ENCODE measurements around the gene TBC1D21.

TBC1D21 gene

GRCh38 chr15:73849641-73850040, 23.7 kb upstream of the TBC1D21 start:
- TF ChIP-seq GATA1 (IDR thresholded peaks at IDR 0.05; ENCODE audit: low read depth, low read length) (no peak), POLR2A (IDR thresholded peaks at IDR 0.05; ENCODE audit: low read length) (no peak)
- no peak for DNase-seq

DNA sequence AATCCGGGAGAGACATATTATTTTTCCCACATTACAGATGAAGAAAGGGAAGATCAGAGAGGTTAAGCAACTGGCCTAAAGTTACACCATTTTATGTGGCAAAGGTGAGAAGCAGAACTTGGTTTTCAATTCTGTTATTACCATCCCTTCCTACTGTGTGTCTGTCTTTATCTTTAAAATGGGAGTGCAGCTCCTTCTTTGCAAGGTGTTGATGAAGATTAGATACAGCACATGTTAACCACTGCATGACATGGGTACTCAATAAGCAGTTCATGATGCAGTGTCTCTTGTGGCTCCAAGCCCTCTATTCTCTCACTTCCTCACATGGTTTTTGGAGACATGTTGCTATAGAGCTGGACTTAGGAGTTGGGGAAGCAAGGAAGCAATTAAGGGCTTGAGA, 23.1 kb upstream of the TBC1D21 start:
- TF ChIP-seq GATA1 (IDR thresholded peaks at IDR 0.05; ENCODE audit: low read depth, low read length) (no peak), POLR2A (IDR thresholded peaks at IDR 0.05; ENCODE audit: low read length) (no peak)
- peak; percentile 23 to 53 for DNase-seq

DNA sequence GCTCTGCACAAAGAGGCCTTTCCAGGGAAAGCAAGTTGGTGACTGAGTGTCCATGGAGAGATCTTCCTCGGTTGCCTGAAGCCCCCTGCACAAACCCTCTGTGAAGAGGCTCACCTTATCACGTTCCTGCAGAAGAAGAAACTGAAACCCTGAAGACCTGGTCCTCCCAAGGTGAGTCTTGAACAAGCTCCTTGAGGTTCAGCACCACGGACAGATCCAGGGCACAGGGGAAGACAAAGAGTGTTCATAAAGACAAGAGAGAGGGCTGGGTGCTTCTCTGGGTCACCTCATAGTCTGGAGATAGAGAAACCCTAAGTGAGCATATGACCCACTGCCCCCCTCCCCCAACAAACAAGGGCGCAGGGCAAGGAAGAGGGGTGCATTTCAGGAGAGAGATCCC, 21.7 kb upstream of the TBC1D21 start:
- TF ChIP-seq POLR2A (IDR thresholded peaks at IDR 0.05; ENCODE audit: low read length) (no peak), GATA1 (IDR thresholded peaks at IDR 0.05; ENCODE audit: low read depth, low read length) (no peak)
- DNase-seq: peak; percentile 51 to 62

- TF ChIP-seq POLR2A (IDR thresholded peaks at IDR 0.05; ENCODE audit: low read length): no peak
- no peak for TF ChIP-seq GATA1 (IDR thresholded peaks at IDR 0.05; ENCODE audit: low read depth, low read length)
- no peak for DNase-seq
Observed at GRCh38 chr15:73852507-73852906, 20.9 kb upstream of the TBC1D21 start.

DNA sequence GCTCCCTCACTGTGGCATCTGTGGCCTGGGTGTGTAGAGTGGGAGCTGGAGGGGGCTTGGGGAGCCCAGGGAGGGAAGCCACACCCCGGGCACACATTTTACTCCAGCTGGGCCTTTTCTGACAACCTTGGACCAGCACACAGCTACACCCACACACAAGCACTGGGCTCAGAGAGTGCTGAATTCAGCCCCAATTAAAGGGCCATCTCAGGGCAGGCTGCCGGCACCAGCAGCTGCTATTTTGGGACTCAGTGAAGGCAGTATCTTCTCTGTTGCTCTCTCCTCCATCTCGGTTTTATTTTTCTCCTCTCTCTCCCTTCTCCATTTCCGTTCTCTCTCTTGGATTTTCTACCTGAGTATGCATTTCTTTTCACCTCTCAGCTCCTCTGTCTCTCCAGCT, 19.1 kb upstream of the TBC1D21 start:
- DNase-seq: no peak
- no peak for TF ChIP-seq POLR2A (IDR thresholded peaks at IDR 0.05; ENCODE audit: low read length)
- no peak for TF ChIP-seq GATA1 (IDR thresholded peaks at IDR 0.05; ENCODE audit: low read depth, low read length)

DNA sequence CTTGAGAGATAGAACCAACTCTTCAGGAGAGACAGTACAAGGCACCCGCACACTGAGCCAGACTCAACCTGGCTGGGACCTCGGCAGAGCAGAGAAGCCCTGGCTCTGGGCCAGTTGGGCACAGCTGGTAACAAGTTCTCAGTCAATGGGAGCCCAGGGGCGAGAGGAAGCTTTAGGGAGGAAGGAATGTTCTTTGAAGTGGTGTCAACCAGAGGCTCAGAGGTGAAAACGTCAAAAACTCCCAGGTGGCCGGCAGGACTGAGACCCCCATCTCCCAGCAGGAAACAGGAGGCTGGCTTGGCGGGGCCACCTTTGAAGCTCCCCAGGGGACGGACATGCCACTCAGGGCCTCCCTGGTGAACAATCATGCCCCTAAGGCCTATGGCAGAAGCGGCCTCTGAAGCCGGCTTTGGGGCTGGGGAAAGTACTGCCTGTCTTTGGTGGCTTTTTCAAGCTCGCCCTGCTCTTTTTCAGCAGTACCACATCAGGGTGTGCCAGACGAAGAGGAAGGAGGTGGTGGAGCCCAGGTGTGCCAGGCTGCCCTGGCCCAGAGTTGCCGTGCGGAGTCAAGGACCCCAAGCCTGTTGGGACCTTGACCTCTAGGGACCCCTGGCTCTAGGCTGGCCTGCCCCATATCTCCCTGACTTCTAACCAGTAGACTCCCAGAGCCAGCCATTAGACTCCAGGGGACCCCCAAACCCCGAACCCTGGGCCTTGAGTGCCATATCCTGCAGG, 16.7 kb upstream of the TBC1D21 start:
- DNase-seq: no peak
- no peak for TF ChIP-seq POLR2A (IDR thresholded peaks at IDR 0.05; ENCODE audit: low read length)
- no peak for TF ChIP-seq GATA1 (IDR thresholded peaks at IDR 0.05; ENCODE audit: low read depth, low read length)

GRCh38 chr15:73857193-73857920, 16.0 kb upstream of the TBC1D21 start:
- TF ChIP-seq POLR2A (IDR thresholded peaks at IDR 0.05; ENCODE audit: low read length) (no peak), GATA1 (IDR thresholded peaks at IDR 0.05; ENCODE audit: low read depth, low read length) (no peak)
- DNase-seq: no peak

- no peak for DNase-seq
Observed at GRCh38 chr15:73858062-73858461, 15.3 kb upstream of the TBC1D21 start.

GRCh38 chr15:73862276-73862675, 11.1 kb upstream of the TBC1D21 start:
- TF ChIP-seq GATA1 (IDR thresholded peaks at IDR 0.05; ENCODE audit: low read depth, low read length) (no peak), POLR2A (IDR thresholded peaks at IDR 0.05; ENCODE audit: low read length) (no peak)
- no peak for DNase-seq

More at GRCh38 chr15:73858062-73858461, 15.3 kb upstream of the TBC1D21 start:
- TF ChIP-seq POLR2A (IDR thresholded peaks at IDR 0.05; ENCODE audit: low read length) (no peak), GATA1 (IDR thresholded peaks at IDR 0.05; ENCODE audit: low read depth, low read length) (no peak)

DNA sequence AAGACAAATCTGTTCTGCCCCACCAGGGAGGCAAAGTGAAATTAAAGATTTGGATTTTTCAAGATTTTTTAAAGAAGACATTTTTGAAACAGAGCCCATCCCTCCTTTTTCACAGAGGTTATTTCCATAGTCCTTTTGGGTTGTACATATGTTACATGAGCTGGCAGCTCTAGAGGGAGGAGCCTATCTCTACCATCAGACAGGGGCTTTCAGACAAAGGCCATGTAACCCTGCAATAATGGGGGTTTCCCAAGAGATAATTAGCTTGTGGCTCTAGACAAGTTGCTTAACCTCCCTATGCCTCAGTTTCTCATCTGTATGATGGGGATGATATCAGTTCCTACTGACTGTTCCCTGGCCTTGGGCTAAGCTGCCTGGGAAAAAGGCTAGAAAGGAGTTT, 8.0 kb upstream of the TBC1D21 start:
- TF ChIP-seq GATA1 (IDR thresholded peaks at IDR 0.05; ENCODE audit: low read depth, low read length): no peak
- TF ChIP-seq POLR2A (IDR thresholded peaks at IDR 0.05; ENCODE audit: low read length): no peak
- DNase-seq: no peak

GRCh38 chr15:73865904-73866303, 7.5 kb upstream of the TBC1D21 start:
- DNase-seq: no peak
- TF ChIP-seq GATA1 (IDR thresholded peaks at IDR 0.05; ENCODE audit: low read depth, low read length): no peak
- TF ChIP-seq POLR2A (IDR thresholded peaks at IDR 0.05; ENCODE audit: low read length): no peak

GRCh38 chr15:73866481-73866880, 6.9 kb upstream of the TBC1D21 start:
- no peak for TF ChIP-seq GATA1 (IDR thresholded peaks at IDR 0.05; ENCODE audit: low read depth, low read length)
- TF ChIP-seq POLR2A (IDR thresholded peaks at IDR 0.05; ENCODE audit: low read length): no peak
- no peak for DNase-seq

DNA sequence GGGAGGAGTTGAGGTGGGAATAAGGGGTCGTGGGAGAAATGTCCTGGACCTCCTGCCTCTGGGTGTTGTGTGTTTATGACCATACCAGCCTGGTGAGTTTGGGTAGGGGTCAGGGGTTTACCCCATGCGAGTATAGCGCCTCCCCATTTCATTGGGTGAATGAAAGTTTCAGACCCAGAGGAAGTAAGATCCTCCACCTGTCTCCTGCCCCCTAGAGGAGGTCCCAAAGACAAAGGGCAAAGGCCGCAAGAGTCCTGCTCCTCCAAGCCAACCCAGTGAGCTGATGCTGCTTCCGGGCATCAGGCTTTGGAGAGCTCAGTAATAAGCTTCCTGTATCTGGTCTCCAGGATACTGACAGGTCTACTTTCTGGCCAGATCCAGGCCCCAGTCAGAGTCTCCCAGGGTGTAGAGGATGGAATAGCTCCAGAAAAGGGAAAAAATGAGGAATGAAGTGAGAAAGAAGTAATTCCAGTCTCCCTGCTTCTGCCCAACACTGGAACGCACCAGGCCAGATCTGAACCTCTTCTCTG, 6.4 kb upstream of the TBC1D21 start:
- no peak for DNase-seq
- TF ChIP-seq GATA1 (IDR thresholded peaks at IDR 0.05; ENCODE audit: low read depth, low read length) (no peak), POLR2A (IDR thresholded peaks at IDR 0.05; ENCODE audit: low read length) (no peak)

GRCh38 chr15:73867426-73867825, 5.9 kb upstream of the TBC1D21 start:
- no peak for DNase-seq
- TF ChIP-seq GATA1 (IDR thresholded peaks at IDR 0.05; ENCODE audit: low read depth, low read length) (no peak), POLR2A (IDR thresholded peaks at IDR 0.05; ENCODE audit: low read length) (no peak)

DNA sequence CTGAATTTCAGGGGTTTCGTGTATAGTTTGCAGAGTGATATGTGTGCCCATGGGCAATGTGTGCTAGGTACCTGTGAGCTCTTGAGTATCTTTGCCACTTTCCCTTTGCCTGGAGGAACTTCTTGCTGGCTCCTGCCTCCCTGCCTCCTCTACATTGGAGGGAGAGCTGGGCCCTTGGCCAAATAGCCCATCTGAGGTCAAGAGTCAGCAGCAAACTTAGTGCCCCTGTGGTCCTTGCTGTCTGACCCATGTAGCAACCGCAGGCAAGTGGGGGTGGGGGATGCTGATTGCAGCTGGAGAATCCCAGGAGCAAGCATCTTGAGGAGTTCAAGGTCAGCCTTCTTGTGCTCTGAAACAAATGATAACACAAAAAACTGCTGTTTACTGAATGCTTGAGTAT, 5.4 kb upstream of the TBC1D21 start:
- DNase-seq: no peak
- no peak for TF ChIP-seq POLR2A (IDR thresholded peaks at IDR 0.05; ENCODE audit: low read length)
- no peak for TF ChIP-seq GATA1 (IDR thresholded peaks at IDR 0.05; ENCODE audit: low read depth, low read length)

All from erythroblast (primary cell).